ENCODE results near the gene MYOCD.

Gene MYOCD

DNA sequence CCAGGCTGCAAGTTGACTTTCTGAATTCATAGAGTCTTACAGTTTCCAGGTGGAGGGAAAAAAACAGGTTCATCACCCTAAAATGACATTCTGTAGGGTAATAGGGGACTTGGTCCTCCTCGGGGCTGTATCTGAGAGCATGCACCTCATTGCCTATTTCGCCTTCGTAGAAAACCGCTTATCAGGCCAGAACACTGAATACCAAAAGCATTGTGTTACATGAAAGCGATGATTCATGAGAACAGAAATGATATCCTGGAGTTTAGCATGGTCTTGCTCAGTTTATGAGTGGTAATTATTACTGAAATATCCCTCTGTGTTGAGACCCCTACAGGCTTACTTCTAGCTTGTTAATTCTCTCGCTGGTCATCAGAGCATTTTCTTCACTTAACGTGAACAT lies 62.2 kb downstream of the MYOCD start:
- no peak for TF ChIP-seq CTCF (conservative IDR thresholded peaks at IDR 0.05)
- no peak overlapping the region for H3K27ac ChIP-seq

DNA sequence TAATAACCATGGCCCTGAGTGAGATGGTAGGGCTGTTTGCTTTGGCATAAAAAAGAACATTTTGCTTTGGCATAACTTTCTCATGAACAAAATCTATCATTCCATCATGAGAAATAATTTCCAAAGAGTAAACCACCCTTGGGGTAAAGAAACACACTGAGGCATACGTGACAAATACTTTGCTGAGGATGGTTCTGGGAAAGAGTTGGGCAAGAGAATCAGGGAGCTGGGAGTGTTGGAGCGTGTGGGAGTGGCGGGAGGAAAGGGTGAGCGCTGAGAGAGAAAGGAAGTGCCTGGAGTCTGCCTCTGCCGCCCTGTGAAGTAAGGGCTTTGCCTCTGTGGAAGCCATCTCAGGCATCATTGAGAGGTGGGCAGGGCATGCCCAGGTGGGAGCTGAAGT lies 63.4 kb downstream of the MYOCD start:
- TF ChIP-seq CTCF (conservative IDR thresholded peaks at IDR 0.05) = no peak
- H3K27ac ChIP-seq = no peak overlapping the region

DNA sequence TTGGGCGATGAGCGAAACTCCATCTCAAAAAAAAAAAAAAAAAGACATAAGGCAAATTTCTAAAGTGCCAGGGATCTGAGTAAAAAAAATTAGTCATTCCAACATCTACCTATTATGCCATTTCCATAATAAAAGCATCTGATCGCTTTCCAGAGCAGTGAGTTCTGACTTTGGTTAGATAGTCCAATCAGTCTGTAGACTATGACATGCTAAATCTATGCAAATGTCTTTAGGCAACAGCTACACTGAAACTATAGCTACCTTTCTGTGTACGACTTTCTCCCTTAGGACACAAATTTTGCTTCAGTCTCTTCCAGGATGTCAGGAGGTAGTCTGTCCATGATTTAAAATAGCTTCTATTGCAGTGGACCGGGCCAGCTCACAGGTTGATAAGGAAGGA lies 64.7 kb downstream of the MYOCD start:
- no peak for TF ChIP-seq CTCF (conservative IDR thresholded peaks at IDR 0.05)
- H3K27ac ChIP-seq = no peak overlapping the region

DNA sequence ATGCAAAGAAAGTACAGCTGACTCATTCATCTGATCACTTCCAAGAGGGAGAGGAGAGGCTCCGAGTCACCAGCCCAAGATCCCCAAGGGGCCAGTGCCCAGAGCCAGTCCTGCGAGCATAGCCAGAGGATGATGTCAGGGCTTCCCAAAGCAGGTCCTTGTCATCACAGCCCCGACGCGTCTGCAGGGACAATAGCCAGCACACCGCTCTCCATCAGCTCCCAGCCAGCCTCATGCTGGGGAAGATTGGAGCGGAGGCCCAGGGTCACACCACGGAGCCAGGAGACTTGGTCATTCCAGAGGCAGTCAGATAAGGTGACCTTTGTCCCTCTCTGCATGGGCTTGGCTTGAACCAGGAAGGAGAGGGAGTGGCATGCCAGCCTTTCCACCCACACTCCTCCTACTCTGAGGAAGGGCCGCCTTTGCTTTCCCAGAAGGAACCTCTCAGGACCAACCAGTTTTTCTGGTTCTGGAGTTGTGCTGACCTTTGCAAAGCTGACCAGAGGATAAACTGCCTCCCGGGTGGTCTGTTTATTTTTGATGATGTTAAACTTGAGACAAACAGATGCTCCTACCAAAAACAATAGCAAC lies 65.3 kb downstream of the MYOCD start:
- no peak overlapping the region for H3K27ac ChIP-seq
- no peak for TF ChIP-seq CTCF (conservative IDR thresholded peaks at IDR 0.05)

DNA sequence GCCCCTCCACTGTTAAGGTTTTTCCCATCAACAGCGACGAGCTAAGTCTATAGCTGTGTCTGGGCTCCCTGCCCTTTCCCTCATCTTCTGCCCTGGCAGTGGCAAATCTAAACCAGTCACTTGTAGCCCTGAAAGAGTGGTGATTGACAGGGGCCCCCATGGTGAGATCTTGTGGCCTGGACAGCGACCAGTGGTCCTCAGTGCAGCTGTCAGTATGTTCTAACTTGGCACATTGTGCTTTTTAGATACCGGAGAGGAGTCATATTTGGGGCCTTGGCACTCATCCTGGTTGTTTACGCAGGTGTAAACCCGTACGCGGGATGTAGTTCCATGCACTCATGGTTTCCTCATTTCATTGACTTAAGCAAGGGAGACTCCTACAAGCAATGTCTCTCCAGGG lies 66.1 kb downstream of the MYOCD start:
- TF ChIP-seq CTCF (conservative IDR thresholded peaks at IDR 0.05) = no peak
- H3K27ac ChIP-seq = no peak overlapping the region

DNA sequence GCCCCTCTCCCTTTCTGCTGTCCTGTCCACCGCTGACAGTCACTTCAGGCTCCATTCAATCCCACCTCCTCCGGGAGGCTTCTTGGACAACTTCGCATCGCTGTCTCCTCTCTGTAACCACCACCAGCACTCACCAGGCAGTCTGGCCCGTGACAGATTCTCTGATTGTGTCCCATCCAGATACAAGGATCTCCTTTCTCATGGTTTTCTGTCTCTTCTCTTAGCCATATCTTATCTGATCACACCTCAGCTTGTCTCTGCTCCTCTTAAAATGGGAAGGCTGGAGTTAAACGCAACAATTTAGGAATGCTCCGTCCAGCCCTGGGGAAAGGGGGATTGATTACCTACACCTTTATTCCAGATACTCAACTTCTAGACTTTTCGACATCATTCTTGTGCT lies 66.7 kb downstream of the MYOCD start:
- TF ChIP-seq CTCF (conservative IDR thresholded peaks at IDR 0.05) = no peak
- H3K27ac ChIP-seq = no peak overlapping the region

- H3K27ac ChIP-seq = no peak overlapping the region
- no peak for TF ChIP-seq CTCF (conservative IDR thresholded peaks at IDR 0.05)
Observed at GRCh38 chr17:12734926-12735325, 69.2 kb downstream of the MYOCD start.

All from VCaP (cell line).